Neural crest cell (in vitro differentiated cells): ENCODE results near the gene PDCD6IP. TPM values are rescaled to one million over a fixed set of nuclear protein-coding genes. Genes with fewer than 3 reads are reported as not detected.

Experiments used
- DNase-seq: peaks from one replicate; pipeline ENCODE4 v3.0.0; 2021; ENCODE audit warnings: low read depth, mixed read lengths, low spot score
- H3K27ac Mint-ChIP-seq: one replicate; pipeline ENCODE4 v1.8.0; 2021; ENCODE audit warnings: mild to moderate bottlenecking, mixed read lengths; ENCODE audit not compliant: unreplicated experiment
- H3K27me3 Mint-ChIP-seq: 2 replicates; pipeline ENCODE4 v1.8.0; 2021; ENCODE audit warnings: low read depth, mild to moderate bottlenecking, mixed read lengths
- H3K36me3 Mint-ChIP-seq: 2 replicates; pipeline ENCODE4 v1.8.0; 2021; ENCODE audit warnings: low read depth, mild to moderate bottlenecking, mixed read lengths
- H3K4me1 Mint-ChIP-seq: 2 replicates; pipeline ENCODE4 v1.8.0; 2021; ENCODE audit warnings: mixed read lengths
- H3K4me3 Mint-ChIP-seq: one replicate; pipeline ENCODE4 v1.8.0; 2021; ENCODE audit warnings: mild to moderate bottlenecking, mixed read lengths
- H3K9me3 Mint-ChIP-seq: 2 replicates; pipeline ENCODE4 v1.8.0; 2021; ENCODE audit warnings: mixed read lengths
- total RNA-seq: library from RNA; stranded (reverse); gene quantifications from 2 replicates; pipeline ENCODE4 v1.2.1, GENCODE V29; 2021
- TF ChIP-seq, protein P1 (sequence below): fragments of 200-600 bp; sonication (generic); conservative IDR thresholded peaks from 2 replicates; pipeline ENCODE4 v1.5.0; 2021; ENCODE audit warnings: antibody characterized with exemption, mild to moderate bottlenecking

Gene PDCD6IP
- total RNA-seq, 1 donor from 2014 or later: 150 TPM

DNA sequence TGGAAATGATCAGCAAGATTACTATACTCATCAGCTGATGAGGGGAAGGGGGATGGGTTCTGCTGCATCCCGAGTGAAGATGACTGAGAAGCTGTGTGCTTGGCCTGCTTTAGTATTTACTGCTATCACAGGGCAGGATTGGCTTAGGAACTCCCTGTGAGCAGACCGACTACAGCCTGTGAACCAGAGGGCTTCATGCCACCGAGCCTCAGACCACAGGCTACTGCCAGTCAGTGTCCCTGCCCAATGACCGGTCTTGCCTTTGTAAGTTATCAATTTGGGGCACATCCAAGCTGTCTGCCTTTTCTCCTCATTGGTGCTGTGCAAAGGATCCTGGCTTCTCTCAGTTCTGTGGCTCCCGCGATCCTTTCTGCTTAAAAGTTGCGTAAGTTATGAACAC is 71.5 kb downstream of the PDCD6IP start:
- peaks cover 5% of the 10 kb centered on the region for H3K36me3 Mint-ChIP-seq
- TF ChIP-seq, protein P1, sequence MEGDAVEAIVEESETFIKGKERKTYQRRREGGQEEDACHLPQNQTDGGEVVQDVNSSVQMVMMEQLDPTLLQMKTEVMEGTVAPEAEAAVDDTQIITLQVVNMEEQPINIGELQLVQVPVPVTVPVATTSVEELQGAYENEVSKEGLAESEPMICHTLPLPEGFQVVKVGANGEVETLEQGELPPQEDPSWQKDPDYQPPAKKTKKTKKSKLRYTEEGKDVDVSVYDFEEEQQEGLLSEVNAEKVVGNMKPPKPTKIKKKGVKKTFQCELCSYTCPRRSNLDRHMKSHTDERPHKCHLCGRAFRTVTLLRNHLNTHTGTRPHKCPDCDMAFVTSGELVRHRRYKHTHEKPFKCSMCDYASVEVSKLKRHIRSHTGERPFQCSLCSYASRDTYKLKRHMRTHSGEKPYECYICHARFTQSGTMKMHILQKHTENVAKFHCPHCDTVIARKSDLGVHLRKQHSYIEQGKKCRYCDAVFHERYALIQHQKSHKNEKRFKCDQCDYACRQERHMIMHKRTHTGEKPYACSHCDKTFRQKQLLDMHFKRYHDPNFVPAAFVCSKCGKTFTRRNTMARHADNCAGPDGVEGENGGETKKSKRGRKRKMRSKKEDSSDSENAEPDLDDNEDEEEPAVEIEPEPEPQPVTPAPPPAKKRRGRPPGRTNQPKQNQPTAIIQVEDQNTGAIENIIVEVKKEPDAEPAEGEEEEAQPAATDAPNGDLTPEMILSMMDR: no peak
- DNase-seq: no peak
- H3K4me3 Mint-ChIP-seq: no peak overlapping the region
- H3K4me1 Mint-ChIP-seq: no peaks in the 10 kb centered on the region
- H3K27ac Mint-ChIP-seq: peak overlapping the region; percentile 29
- H3K27me3 Mint-ChIP-seq: no peaks in the 10 kb centered on the region
- peaks cover 3% of the 10 kb centered on the region for H3K9me3 Mint-ChIP-seq

DNA sequence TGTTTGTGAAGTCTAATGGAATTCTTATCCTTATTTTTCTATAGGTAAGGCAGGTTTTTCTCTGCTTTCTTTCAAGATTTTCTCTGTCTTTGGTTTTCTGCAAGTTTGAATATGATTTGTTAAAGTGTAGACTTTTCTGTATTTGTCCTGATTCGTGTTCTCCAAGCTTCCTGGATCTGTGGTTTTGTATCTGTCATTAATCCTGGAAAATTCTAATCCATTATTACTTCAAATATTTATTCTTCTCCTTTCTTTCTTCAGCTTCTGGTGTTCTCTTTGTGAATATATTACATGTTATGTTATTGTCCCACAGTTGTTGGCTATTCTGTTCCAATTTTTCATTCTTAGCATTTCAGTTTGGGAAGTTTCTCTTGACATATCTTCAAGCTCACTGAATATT is 76.4 kb downstream of the PDCD6IP start:
- no peak overlapping the region for H3K27ac Mint-ChIP-seq
- no peak for DNase-seq
- H3K36me3 Mint-ChIP-seq: peaks cover 6% of the 10 kb centered on the region
- no peaks in the 10 kb centered on the region for H3K4me1 Mint-ChIP-seq
- H3K27me3 Mint-ChIP-seq: no peaks in the 10 kb centered on the region
- H3K9me3 Mint-ChIP-seq: peaks cover 7% of the 10 kb centered on the region
- TF ChIP-seq, protein P1: no peak
- H3K4me3 Mint-ChIP-seq: no peak overlapping the region

DNA sequence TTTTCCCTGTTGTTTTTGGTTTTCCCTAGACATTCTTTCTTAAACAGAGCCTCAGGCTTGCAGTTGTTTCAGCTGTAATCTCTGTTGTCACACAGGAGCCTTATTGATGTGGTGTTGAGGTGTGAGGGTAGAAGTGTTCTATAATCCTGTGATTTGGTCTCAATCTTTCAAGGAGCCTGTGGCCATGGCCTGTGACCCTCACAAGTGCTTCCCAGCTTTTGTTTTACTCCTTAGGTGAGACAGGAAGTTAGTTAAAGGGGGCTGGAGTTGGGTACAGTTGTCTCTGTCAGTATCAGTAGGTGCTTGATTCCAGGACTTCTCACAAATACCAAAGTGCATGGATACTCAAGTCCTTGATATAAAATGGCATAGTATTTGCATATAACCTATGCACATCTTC is 77.2 kb downstream of the PDCD6IP start:
- Mint-ChIP-seq H3K4me3 (no peak overlapping the region), H3K4me1 (no peaks in the 10 kb centered on the region), H3K27ac (no peak overlapping the region), H3K36me3 (peaks cover 6% of the 10 kb centered on the region), H3K9me3 (peaks cover 7% of the 10 kb centered on the region), H3K27me3 (no peaks in the 10 kb centered on the region)
- no peak for DNase-seq
- TF ChIP-seq, protein P1: no peak

DNA sequence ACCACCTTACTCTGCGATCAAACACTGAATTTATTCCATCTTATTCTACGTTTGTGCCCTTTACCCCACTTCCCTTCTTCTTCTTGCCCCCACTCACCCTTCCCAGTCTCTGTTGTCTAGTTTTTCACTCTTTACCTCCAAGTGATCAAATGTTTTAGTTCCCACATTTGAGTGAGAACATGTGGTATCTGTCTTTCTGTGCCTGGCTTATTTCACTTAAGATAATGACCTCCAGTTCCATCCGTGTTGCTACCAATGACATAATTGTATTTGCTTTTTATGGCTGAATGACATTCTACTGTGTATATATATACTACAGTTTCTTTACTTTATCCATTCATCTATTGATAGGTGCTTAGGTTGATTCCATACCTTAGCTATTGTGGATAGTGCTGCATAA is 78.8 kb downstream of the PDCD6IP start:
- DNase-seq: no peak

DNA sequence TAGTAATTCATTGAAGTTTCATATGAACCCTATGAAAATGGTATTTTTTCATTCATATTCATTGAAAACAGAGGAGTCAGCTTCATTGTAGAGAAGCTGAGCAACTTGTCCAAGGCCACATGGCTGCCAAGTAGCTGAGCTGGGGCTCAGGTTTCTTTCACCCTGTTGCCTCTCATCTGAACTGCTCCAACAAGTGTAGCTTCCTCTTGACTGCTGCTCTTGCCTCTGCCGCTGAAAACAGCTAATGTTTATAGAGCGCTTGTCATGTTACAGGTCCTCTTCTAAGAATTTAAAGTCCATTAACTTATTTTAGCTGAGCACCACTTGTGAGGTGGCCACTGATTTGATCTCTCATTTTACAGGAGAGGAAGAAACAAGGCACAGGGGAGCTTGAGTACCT is 81.1 kb downstream of the PDCD6IP start:
- TF ChIP-seq, protein P1: no peak
- no peaks in the 10 kb centered on the region for H3K27me3 Mint-ChIP-seq
- no peak overlapping the region for H3K4me3 Mint-ChIP-seq
- H3K27ac Mint-ChIP-seq: no peak overlapping the region
- H3K9me3 Mint-ChIP-seq: peaks cover 4% of the 10 kb centered on the region
- no peak for DNase-seq
- peaks cover 11% of the 10 kb centered on the region for H3K4me1 Mint-ChIP-seq
- H3K36me3 Mint-ChIP-seq: peaks cover 2% of the 10 kb centered on the region

More for the DNA sequence above, 78.8 kb downstream of the PDCD6IP start:
- no peak overlapping the region for H3K4me3 Mint-ChIP-seq
- no peak overlapping the region for H3K27ac Mint-ChIP-seq
- TF ChIP-seq, protein P1: no peak
- peaks cover 6% of the 10 kb centered on the region for H3K36me3 Mint-ChIP-seq
- peaks cover 7% of the 10 kb centered on the region for H3K9me3 Mint-ChIP-seq
- peaks cover 4% of the 10 kb centered on the region for H3K4me1 Mint-ChIP-seq
- no peaks in the 10 kb centered on the region for H3K27me3 Mint-ChIP-seq
